ENCODE measurements around the gene RYK.
"Not testable (repeated sequence)": the region's sequence is repeated elsewhere in the genome, so short reads cannot be mapped to it uniquely, and the experiment has no call there.

- TF ChIP-seq POLR2A (IDR thresholded peaks at IDR 0.05; ENCODE audit: low read length); EP300 (IDR thresholded peaks at IDR 0.05): not testable (repeated sequence)
Observed at GRCh38 chr3:134224796-134225156, 25.9 kb downstream of the RYK start.

Data from A549 (cell line).